GM23338 (cell line): ENCODE measurements around the gene CLCN6. TPM values are rescaled to one million over a fixed set of nuclear protein-coding genes. Genes with fewer than 3 reads are reported as not detected.

Source experiments
- ATAC-seq: fragments of 200-7000 bp; cut with Tn5 transposase; 3 replicates; pipeline ENCODE4 v1.9.1; 2020
- DNase-seq: peaks from one replicate; pipeline ENCODE4 v3.0.0-alpha.2; 2015; ENCODE audit warnings: low spot score
- H2AFZ ChIP-seq: fragments of 200-600 bp; sonication (generic); 2 replicates; pipeline ENCODE4 v1.8.0; 2016; ENCODE audit warnings: antibody characterized with exemption, mild to moderate bottlenecking, moderate library complexity
- H3F3A ChIP-seq: fragments of 200-600 bp; sonication (generic); replicated peaks from 2 replicates; pipeline ENCODE4 v1.8.0; 2017; ENCODE audit warnings: antibody characterized with exemption, mixed run types, low read depth
- H3K27ac ChIP-seq: fragments of 200-600 bp; sonication (generic); 2 replicates; pipeline ENCODE4 v1.6.1; 2016; ENCODE audit warnings: low read depth
- H3K27me3 ChIP-seq: fragments of 200-600 bp; sonication (generic); 2 replicates; pipeline ENCODE4 v1.8.0; 2016; ENCODE audit warnings: mild to moderate bottlenecking, mixed run types, moderate library complexity; ENCODE audit not compliant: insufficient read depth
- H3K36me3 ChIP-seq: fragments of 200-600 bp; sonication (generic); 2 replicates; pipeline ENCODE4 v1.8.0; 2016; ENCODE audit warnings: mild to moderate bottlenecking; ENCODE audit not compliant: insufficient read depth
- H3K4me1 ChIP-seq: fragments of 200-600 bp; sonication (generic); 2 replicates; pipeline ENCODE4 v1.8.0; 2016; ENCODE audit warnings: mild to moderate bottlenecking, moderate library complexity; ENCODE audit not compliant: insufficient read depth
- H3K4me2 ChIP-seq: fragments of 200-600 bp; sonication (generic); 2 replicates; pipeline ENCODE4 v1.7.1; 2017; ENCODE audit warnings: mixed run types
- H3K4me3 ChIP-seq: fragments of 200-600 bp; sonication (generic); 2 replicates; pipeline ENCODE4 v1.6.1; 2016; ENCODE audit warnings: mixed run types
- H3K79me2 ChIP-seq: fragments of 200-600 bp; sonication (generic); replicated peaks from 2 replicates; pipeline ENCODE4 v1.8.0; 2017; ENCODE audit warnings: mild to moderate bottlenecking; ENCODE audit not compliant: insufficient read depth
- H3K9me2 ChIP-seq: fragments of 200-600 bp; sonication (generic); 2 replicates; pipeline ENCODE4 v1.8.0; 2017; ENCODE audit not compliant: insufficient read depth
- H4K20me1 ChIP-seq: fragments of 200-600 bp; sonication (generic); replicated peaks from 2 replicates; pipeline ENCODE4 v1.8.0; 2017; ENCODE audit warnings: mild to moderate bottlenecking; ENCODE audit not compliant: insufficient read depth
- H3K27ac Mint-ChIP-seq: 2 replicates; pipeline ENCODE4 v1.8.0; 2020; ENCODE audit warnings: inconsistent platforms, mild to moderate bottlenecking, moderate library complexity, mixed read lengths
- H3K27me3 Mint-ChIP-seq: 3 replicates; pipeline ENCODE4 v1.8.0; 2022; ENCODE audit warnings: low read depth, mild to moderate bottlenecking, moderate library complexity, mixed read lengths, inconsistent platforms; ENCODE audit not compliant: insufficient read depth, poor library complexity
- H3K36me3 Mint-ChIP-seq: 3 replicates; pipeline ENCODE4 v1.8.0; 2021; ENCODE audit warnings: low read depth, mild to moderate bottlenecking, inconsistent platforms, moderate library complexity, mixed read lengths
- H3K4me1 Mint-ChIP-seq: 3 replicates; pipeline ENCODE4 v1.8.0; 2020; ENCODE audit warnings: mild to moderate bottlenecking, inconsistent platforms, mixed read lengths
- H3K4me3 Mint-ChIP-seq: 3 replicates; pipeline ENCODE4 v1.8.0; 2021; ENCODE audit warnings: moderate library complexity, mild to moderate bottlenecking, inconsistent platforms, mixed read lengths
- H3K9me3 Mint-ChIP-seq: 3 replicates; pipeline ENCODE4 v1.8.0; 2020; ENCODE audit warnings: moderate library complexity, mild to moderate bottlenecking, inconsistent platforms, mixed read lengths
- CREB1 ChIP-seq: fragments of 250-450 bp; sonication (Bioruptor Pico); IDR thresholded peaks from 2 replicates; pipeline ENCODE4 v1.5.0; 2020; ENCODE audit warnings: low read depth, mild to moderate bottlenecking, moderate library complexity
- EZH2phosphoT487 ChIP-seq: fragments of 200-600 bp; sonication (generic); IDR thresholded peaks from one replicate; pipeline ENCODE4 v1.8.1; 2018; ENCODE audit warnings: antibody characterized with exemption; ENCODE audit not compliant: unreplicated experiment
- NANOG ChIP-seq: IDR thresholded peaks from 2 replicates; pipeline ENCODE4 v1.6.1; 2016; ENCODE audit warnings: antibody characterized with exemption, borderline replicate concordance
- STAT1 ChIP-seq: IDR thresholded peaks from one replicate; pipeline ENCODE4 v1.6.1; 2016; ENCODE audit warnings: antibody characterized with exemption; ENCODE audit not compliant: unreplicated experiment
- ZNF114 ChIP-seq: fragments of 250-450 bp; sonication (Bioruptor Pico); IDR thresholded peaks from 2 replicates; pipeline ENCODE4 v1.5.0; 2020; ENCODE audit warnings: mild to moderate bottlenecking, moderate library complexity
- ZNF331 ChIP-seq: fragments of 250-450 bp; sonication (Bioruptor Pico); IDR thresholded peaks from 2 replicates; pipeline ENCODE4 v1.5.0; 2020; ENCODE audit warnings: low read depth, mild to moderate bottlenecking, moderate library complexity
- polyA plus RNA-seq: library from polyadenylated mRNA; unstranded; fragments of >200 nt; fragmentation: Nextera tagmentation; extraction: Ambion mirVana; gene quantifications from 2 replicates; pipeline ENCODE4 v1.2.1, GENCODE V29; 2016
- total RNA-seq: library from RNA; depleted of rRNA; stranded (reverse); fragments of >200 nt; shearing (Covaris generic); gene quantifications from 2 replicates; pipeline ENCODE4 v1.2.3, GENCODE V29; 2014
- TF ChIP-seq, protein P1 (sequence below), 2 experiments: fragments of 200-600 bp in 1 of 2; sonication (generic) in 1 of 2; conservative IDR thresholded peaks; 2 replicates each; pipeline versions ENCODE4 v1.5.1 to v1.6.1; 2016 to 2017; ENCODE audit warnings: antibody characterized with exemption in 2 of 2, low read depth in 2 of 2, mild to moderate bottlenecking in 2 of 2, moderate library complexity in 1 of 2
- TF ChIP-seq, protein P2 (sequence below): IDR thresholded peaks from one replicate; pipeline ENCODE4 v1.6.1; 2018; ENCODE audit warnings: antibody characterized with exemption; ENCODE audit not compliant: unreplicated experiment
- TF ChIP-seq, protein P3 (sequence below): IDR thresholded peaks from 2 replicates; pipeline ENCODE4 v1.6.1; 2016; ENCODE audit warnings: antibody characterized with exemption
- TF ChIP-seq, protein P4 (sequence below): fragments of 250-450 bp; sonication (Bioruptor Pico); IDR thresholded peaks from 2 replicates; pipeline ENCODE4 v1.5.0; 2020; ENCODE audit warnings: mild to moderate bottlenecking, moderate library complexity

CLCN6 gene
- total and polyA plus RNA-seq, 2 experiments from 2014 or later = 16.0 to 22.6 TPM

DNA sequence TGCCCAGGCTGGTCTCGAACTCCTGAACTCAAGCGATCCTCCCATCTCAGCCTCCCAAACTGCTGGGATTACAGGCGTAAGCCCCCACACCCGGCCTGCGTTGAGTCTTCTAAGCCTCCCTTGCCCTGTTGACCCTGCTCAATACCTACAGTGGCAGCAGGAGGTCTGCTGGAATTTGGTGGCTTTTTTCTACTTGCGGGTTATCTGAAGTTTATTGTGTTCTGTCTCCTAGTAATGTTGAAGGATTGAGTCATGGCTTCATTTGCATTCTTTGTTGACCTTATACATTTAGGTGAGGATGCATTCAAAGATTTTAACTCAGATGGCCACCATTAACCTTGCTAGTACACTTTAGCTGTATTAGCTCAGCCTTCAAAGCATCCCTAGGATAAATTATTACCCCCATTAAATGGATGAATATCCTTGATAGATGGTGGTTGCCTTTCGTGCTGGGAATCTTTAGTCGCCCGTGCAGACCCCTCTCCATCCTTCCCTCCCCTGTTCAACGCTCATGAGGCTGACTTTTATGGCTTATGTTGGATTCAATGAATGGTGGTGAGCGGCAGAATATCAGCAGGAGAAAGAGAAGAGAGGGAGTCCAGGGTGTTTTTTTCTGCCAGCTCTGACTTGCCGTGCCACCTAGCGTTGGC is 62.5 kb downstream of the CLCN6 start:
- Histone ChIP-seq H2AFZ (no peak overlapping the region), H3K36me3 (no peaks in the 10 kb centered on the region), H3K9me2 (no peaks in the 10 kb centered on the region), H3F3A (no peaks in the 10 kb centered on the region), H3K27ac (no peak overlapping the region), H4K20me1 (no peaks in the 10 kb centered on the region), H3K27me3 (no peaks in the 10 kb centered on the region), H3K4me1 (no peaks in the 10 kb centered on the region), H3K4me2 (no peak overlapping the region), H3K79me2 (no peaks in the 10 kb centered on the region), H3K4me3 (no peak overlapping the region)
- H3K4me3 Mint-ChIP-seq = no peak overlapping the region
- H3K9me3 Mint-ChIP-seq = no peaks in the 10 kb centered on the region
- TF ChIP-seq ZNF331 (CRISPR knock-in tag) (no peak), ZNF114 (CRISPR knock-in tag) (no peak), NANOG (no peak), STAT1 (no peak), CREB1 (no peak), EZH2phosphoT487 (no peak)
- TF ChIP-seq, protein P1, sequence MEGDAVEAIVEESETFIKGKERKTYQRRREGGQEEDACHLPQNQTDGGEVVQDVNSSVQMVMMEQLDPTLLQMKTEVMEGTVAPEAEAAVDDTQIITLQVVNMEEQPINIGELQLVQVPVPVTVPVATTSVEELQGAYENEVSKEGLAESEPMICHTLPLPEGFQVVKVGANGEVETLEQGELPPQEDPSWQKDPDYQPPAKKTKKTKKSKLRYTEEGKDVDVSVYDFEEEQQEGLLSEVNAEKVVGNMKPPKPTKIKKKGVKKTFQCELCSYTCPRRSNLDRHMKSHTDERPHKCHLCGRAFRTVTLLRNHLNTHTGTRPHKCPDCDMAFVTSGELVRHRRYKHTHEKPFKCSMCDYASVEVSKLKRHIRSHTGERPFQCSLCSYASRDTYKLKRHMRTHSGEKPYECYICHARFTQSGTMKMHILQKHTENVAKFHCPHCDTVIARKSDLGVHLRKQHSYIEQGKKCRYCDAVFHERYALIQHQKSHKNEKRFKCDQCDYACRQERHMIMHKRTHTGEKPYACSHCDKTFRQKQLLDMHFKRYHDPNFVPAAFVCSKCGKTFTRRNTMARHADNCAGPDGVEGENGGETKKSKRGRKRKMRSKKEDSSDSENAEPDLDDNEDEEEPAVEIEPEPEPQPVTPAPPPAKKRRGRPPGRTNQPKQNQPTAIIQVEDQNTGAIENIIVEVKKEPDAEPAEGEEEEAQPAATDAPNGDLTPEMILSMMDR (conservative IDR thresholded peaks at IDR 0.05; ENCODE audit: low read depth in 2 of 2) = no peak
- TF ChIP-seq, protein P2, sequence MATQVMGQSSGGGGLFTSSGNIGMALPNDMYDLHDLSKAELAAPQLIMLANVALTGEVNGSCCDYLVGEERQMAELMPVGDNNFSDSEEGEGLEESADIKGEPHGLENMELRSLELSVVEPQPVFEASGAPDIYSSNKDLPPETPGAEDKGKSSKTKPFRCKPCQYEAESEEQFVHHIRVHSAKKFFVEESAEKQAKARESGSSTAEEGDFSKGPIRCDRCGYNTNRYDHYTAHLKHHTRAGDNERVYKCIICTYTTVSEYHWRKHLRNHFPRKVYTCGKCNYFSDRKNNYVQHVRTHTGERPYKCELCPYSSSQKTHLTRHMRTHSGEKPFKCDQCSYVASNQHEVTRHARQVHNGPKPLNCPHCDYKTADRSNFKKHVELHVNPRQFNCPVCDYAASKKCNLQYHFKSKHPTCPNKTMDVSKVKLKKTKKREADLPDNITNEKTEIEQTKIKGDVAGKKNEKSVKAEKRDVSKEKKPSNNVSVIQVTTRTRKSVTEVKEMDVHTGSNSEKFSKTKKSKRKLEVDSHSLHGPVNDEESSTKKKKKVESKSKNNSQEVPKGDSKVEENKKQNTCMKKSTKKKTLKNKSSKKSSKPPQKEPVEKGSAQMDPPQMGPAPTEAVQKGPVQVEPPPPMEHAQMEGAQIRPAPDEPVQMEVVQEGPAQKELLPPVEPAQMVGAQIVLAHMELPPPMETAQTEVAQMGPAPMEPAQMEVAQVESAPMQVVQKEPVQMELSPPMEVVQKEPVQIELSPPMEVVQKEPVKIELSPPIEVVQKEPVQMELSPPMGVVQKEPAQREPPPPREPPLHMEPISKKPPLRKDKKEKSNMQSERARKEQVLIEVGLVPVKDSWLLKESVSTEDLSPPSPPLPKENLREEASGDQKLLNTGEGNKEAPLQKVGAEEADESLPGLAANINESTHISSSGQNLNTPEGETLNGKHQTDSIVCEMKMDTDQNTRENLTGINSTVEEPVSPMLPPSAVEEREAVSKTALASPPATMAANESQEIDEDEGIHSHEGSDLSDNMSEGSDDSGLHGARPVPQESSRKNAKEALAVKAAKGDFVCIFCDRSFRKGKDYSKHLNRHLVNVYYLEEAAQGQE = no peak
- TF ChIP-seq, protein P3, sequence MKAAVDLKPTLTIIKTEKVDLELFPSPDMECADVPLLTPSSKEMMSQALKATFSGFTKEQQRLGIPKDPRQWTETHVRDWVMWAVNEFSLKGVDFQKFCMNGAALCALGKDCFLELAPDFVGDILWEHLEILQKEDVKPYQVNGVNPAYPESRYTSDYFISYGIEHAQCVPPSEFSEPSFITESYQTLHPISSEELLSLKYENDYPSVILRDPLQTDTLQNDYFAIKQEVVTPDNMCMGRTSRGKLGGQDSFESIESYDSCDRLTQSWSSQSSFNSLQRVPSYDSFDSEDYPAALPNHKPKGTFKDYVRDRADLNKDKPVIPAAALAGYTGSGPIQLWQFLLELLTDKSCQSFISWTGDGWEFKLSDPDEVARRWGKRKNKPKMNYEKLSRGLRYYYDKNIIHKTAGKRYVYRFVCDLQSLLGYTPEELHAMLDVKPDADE = no peak
- TF ChIP-seq, protein P4, sequence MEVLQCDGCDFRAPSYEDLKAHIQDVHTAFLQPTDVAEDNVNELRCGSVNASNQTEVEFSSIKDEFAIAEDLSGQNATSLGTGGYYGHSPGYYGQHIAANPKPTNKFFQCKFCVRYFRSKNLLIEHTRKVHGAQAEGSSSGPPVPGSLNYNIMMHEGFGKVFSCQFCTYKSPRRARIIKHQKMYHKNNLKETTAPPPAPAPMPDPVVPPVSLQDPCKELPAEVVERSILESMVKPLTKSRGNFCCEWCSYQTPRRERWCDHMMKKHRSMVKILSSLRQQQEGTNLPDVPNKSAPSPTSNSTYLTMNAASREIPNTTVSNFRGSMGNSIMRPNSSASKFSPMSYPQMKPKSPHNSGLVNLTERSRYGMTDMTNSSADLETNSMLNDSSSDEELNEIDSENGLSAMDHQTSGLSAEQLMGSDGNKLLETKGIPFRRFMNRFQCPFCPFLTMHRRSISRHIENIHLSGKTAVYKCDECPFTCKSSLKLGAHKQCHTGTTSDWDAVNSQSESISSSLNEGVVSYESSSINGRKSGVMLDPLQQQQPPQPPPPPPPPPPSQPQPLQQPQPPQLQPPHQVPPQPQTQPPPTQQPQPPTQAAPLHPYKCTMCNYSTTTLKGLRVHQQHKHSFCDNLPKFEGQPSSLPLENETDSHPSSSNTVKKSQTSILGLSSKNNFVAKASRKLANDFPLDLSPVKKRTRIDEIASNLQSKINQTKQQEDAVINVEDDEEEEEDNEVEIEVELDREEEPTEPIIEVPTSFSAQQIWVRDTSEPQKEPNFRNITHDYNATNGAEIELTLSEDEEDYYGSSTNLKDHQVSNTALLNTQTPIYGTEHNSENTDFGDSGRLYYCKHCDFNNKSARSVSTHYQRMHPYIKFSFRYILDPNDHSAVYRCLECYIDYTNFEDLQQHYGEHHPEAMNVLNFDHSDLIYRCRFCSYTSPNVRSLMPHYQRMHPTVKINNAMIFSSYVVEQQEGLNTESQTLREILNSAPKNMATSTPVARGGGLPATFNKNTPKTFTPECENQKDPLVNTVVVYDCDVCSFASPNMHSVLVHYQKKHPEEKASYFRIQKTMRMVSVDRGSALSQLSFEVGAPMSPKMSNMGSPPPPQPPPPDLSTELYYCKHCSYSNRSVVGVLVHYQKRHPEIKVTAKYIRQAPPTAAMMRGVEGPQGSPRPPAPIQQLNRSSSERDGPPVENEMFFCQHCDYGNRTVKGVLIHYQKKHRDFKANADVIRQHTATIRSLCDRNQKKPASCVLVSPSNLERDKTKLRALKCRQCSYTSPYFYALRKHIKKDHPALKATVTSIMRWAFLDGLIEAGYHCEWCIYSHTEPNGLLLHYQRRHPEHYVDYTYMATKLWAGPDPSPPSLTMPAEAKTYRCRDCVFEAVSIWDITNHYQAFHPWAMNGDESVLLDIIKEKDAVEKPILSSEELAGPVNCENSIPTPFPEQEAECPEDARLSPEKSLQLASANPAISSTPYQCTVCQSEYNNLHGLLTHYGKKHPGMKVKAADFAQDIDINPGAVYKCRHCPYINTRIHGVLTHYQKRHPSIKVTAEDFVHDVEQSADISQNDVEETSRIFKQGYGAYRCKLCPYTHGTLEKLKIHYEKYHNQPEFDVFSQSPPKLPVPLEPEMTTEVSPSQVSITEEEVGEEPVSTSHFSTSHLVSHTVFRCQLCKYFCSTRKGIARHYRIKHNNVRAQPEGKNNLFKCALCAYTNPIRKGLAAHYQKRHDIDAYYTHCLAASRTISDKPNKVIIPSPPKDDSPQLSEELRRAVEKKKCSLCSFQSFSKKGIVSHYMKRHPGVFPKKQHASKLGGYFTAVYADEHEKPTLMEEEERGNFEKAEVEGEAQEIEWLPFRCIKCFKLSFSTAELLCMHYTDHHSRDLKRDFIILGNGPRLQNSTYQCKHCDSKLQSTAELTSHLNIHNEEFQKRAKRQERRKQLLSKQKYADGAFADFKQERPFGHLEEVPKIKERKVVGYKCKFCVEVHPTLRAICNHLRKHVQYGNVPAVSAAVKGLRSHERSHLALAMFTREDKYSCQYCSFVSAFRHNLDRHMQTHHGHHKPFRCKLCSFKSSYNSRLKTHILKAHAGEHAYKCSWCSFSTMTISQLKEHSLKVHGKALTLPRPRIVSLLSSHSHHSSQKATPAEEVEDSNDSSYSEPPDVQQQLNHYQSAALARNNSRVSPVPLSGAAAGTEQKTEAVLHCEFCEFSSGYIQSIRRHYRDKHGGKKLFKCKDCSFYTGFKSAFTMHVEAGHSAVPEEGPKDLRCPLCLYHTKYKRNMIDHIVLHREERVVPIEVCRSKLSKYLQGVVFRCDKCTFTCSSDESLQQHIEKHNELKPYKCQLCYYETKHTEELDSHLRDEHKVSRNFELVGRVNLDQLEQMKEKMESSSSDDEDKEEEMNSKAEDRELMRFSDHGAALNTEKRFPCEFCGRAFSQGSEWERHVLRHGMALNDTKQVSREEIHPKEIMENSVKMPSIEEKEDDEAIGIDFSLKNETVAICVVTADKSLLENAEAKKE (CRISPR knock-in tag) = no peak
- peaks cover 8% of the 10 kb centered on the region for H3K27me3 Mint-ChIP-seq
- no peak for DNase-seq
- no peak for ATAC-seq
- no peak overlapping the region for H3K27ac Mint-ChIP-seq
- no peaks in the 10 kb centered on the region for H3K4me1 Mint-ChIP-seq
- no peaks in the 10 kb centered on the region for H3K36me3 Mint-ChIP-seq
